Peyer's patch (tissue), 4 donors: Measurements from ENCODE around the gene CIB4. TPM values are rescaled to one million over a fixed set of nuclear protein-coding genes. Genes with fewer than 3 reads are reported as not detected.

Source experiments
- DNase-seq, 3 donors: peaks; one replicate each; pipeline ENCODE4 v3.0.0-alpha.2; 2017 to 2019
- H3K27ac ChIP-seq, 4 donors: fragments of 200-600 bp; sonication (generic); one replicate each; pipeline ENCODE4 v1.5.1; 2016 to 2019
- H3K27me3 ChIP-seq, 2 donors: fragments of 200-600 bp; sonication (generic); one replicate each; pipeline ENCODE4 v1.5.1; 2019
- H3K36me3 ChIP-seq, 3 donors: fragments of 200-600 bp; sonication (generic); one replicate each; pipeline ENCODE4 v1.5.1; 2016 to 2019
- H3K4me1 ChIP-seq, 4 donors: fragments of 200-600 bp; sonication (generic); one replicate each; pipeline ENCODE4 v1.5.1; 2016 to 2019
- H3K4me3 ChIP-seq, 4 donors: fragments of 200-600 bp; sonication (generic); 1 replicate in 3 of 4; 2 replicates in 1 of 4; pipeline ENCODE4 v1.5.1; 2016 to 2019; ENCODE audit warnings: mild to moderate bottlenecking in 1 of 4
- H3K9me3 ChIP-seq, 4 donors: fragments of 200-600 bp; sonication (generic); one replicate each; pipeline ENCODE4 v1.5.1; 2016 to 2019; ENCODE audit warnings: mild to moderate bottlenecking in 1 of 4
- CTCF ChIP-seq, 6 experiments: fragments of 450-650 bp in 4 of 6; fragments of 200-600 bp in 2 of 6; sonication (generic) in 1 of 6; IDR thresholded peaks; one replicate each; pipeline ENCODE4 v1.5.1; 2017 to 2019; ENCODE audit warnings: antibody characterized with exemption in 6 of 6, mild to moderate bottlenecking in 3 of 6, moderate library complexity in 1 of 6
- POLR2A ChIP-seq, 2 donors: fragments of 450-650 bp; IDR thresholded peaks; one replicate each; pipeline ENCODE4 v1.5.1; 2017; ENCODE audit warnings: antibody characterized with exemption in 2 of 2, mild to moderate bottlenecking in 2 of 2, moderate library complexity in 2 of 2
- total RNA-seq, 4 donors: library from RNA; depleted of rRNA; stranded (reverse); fragments of >200 nt; gene quantifications; one replicate each; pipeline ENCODE4 v1.1.0, GENCODE V29; 2016

CIB4 gene
- total RNA-seq, 4 donors from 2014 or later, result not detected

GRCh38 chr2:26588576-26588975 is 52.6 kb downstream of the CIB4 start:
- no peaks in the 10 kb centered on the region for H3K27me3 ChIP-seq
- no peak overlapping the region for H3K4me3 ChIP-seq
- H3K4me1 ChIP-seq, result no peaks in the 10 kb centered on the region
- no peaks in the 10 kb centered on the region for H3K9me3 ChIP-seq
- H3K27ac ChIP-seq, result no peak overlapping the region
- DNase-seq, result peak in 1 of 3 donors; percentile 4
- no peaks in the 10 kb centered on the region for H3K36me3 ChIP-seq
- no peak for TF ChIP-seq POLR2A (IDR thresholded peaks at IDR 0.05)
- no peak for TF ChIP-seq CTCF (IDR thresholded peaks at IDR 0.05)

GRCh38 chr2:26587994-26588393 is 53.2 kb downstream of the CIB4 start:
- H3K4me3 ChIP-seq, result no peak overlapping the region
- TF ChIP-seq CTCF (IDR thresholded peaks at IDR 0.05) (no peak), POLR2A (IDR thresholded peaks at IDR 0.05) (no peak)
- H3K27me3 ChIP-seq, result no peaks in the 10 kb centered on the region
- no peak overlapping the region for H3K27ac ChIP-seq
- peak in 1 of 3 donors; percentile 10 for DNase-seq
- no peaks in the 10 kb centered on the region for H3K36me3 ChIP-seq
- no peaks in the 10 kb centered on the region for H3K9me3 ChIP-seq
- H3K4me1 ChIP-seq, result no peaks in the 10 kb centered on the region

GRCh38 chr2:26585966-26586365 is 55.2 kb downstream of the CIB4 start:
- Histone ChIP-seq H3K27ac (no peak overlapping the region), H3K4me1 (no peaks in the 10 kb centered on the region), H3K9me3 (no peaks in the 10 kb centered on the region), H3K36me3 (no peaks in the 10 kb centered on the region), H3K4me3 (no peak overlapping the region), H3K27me3 (no peaks in the 10 kb centered on the region)
- TF ChIP-seq CTCF (IDR thresholded peaks at IDR 0.05) (no peak), POLR2A (IDR thresholded peaks at IDR 0.05) (no peak)
- peak in 1 of 3 donors; percentile 24 for DNase-seq

- H3K27ac ChIP-seq, result no peak overlapping the region
- H3K4me1 ChIP-seq, result no peaks in the 10 kb centered on the region
- DNase-seq, result peak in 1 of 3 donors; percentile 25
- no peak overlapping the region for H3K4me3 ChIP-seq
- no peaks in the 10 kb centered on the region for H3K36me3 ChIP-seq
- TF ChIP-seq CTCF (IDR thresholded peaks at IDR 0.05) (no peak), POLR2A (IDR thresholded peaks at IDR 0.05) (no peak)
- H3K9me3 ChIP-seq, result no peaks in the 10 kb centered on the region
- no peaks in the 10 kb centered on the region for H3K27me3 ChIP-seq
Measured at GRCh38 chr2:26585100-26585499, 56.1 kb downstream of the CIB4 start.

- Histone ChIP-seq H3K9me3 (no peaks in the 10 kb centered on the region), H3K4me1 (no peaks in the 10 kb centered on the region), H3K27ac (no peak overlapping the region), H3K4me3 (no peak overlapping the region), H3K27me3 (no peaks in the 10 kb centered on the region), H3K36me3 (no peaks in the 10 kb centered on the region)
- DNase-seq, result peak in 1 of 3 donors; percentile 34
- TF ChIP-seq POLR2A (IDR thresholded peaks at IDR 0.05) (no peak), CTCF (IDR thresholded peaks at IDR 0.05) (no peak)
Measured at GRCh38 chr2:26584656-26585055, 56.5 kb downstream of the CIB4 start.

GRCh38 chr2:26584191-26584590 is 57.0 kb downstream of the CIB4 start:
- H3K27ac ChIP-seq, result no peak overlapping the region
- H3K4me3 ChIP-seq, result no peak overlapping the region
- H3K9me3 ChIP-seq, result no peaks in the 10 kb centered on the region
- H3K27me3 ChIP-seq, result no peaks in the 10 kb centered on the region
- H3K36me3 ChIP-seq, result no peaks in the 10 kb centered on the region
- no peak for TF ChIP-seq CTCF (IDR thresholded peaks at IDR 0.05)
- no peak for TF ChIP-seq POLR2A (IDR thresholded peaks at IDR 0.05)
- peak in 1 of 3 donors; percentile 23 for DNase-seq
- H3K4me1 ChIP-seq, result no peaks in the 10 kb centered on the region
